GM23338 (cell line): ENCODE results near the gene RAB11B. TPM values are rescaled to one million over a fixed set of nuclear protein-coding genes. Genes with fewer than 3 reads are reported as not detected.
"Not testable (repeated sequence)": the region's sequence is repeated elsewhere in the genome, so short reads cannot be mapped to it uniquely, and the experiment has no call there.

Experiments
- ATAC-seq: fragments of 200-7000 bp; cut with Tn5 transposase; 3 replicates; pipeline ENCODE4 v1.9.1; 2020
- DNase-seq: peaks from one replicate; pipeline ENCODE4 v3.0.0-alpha.2; 2015; ENCODE audit warnings: low spot score
- H2AFZ ChIP-seq: fragments of 200-600 bp; sonication (generic); 2 replicates; pipeline ENCODE4 v1.8.0; 2016; ENCODE audit warnings: antibody characterized with exemption, mild to moderate bottlenecking, moderate library complexity
- H3F3A ChIP-seq: fragments of 200-600 bp; sonication (generic); replicated peaks from 2 replicates; pipeline ENCODE4 v1.8.0; 2017; ENCODE audit warnings: antibody characterized with exemption, mixed run types, low read depth
- H3K27ac ChIP-seq: fragments of 200-600 bp; sonication (generic); 2 replicates; pipeline ENCODE4 v1.6.1; 2016; ENCODE audit warnings: low read depth
- H3K27me3 ChIP-seq: fragments of 200-600 bp; sonication (generic); 2 replicates; pipeline ENCODE4 v1.8.0; 2016; ENCODE audit warnings: mild to moderate bottlenecking, mixed run types, moderate library complexity; ENCODE audit not compliant: insufficient read depth
- H3K36me3 ChIP-seq: fragments of 200-600 bp; sonication (generic); 2 replicates; pipeline ENCODE4 v1.8.0; 2016; ENCODE audit warnings: mild to moderate bottlenecking; ENCODE audit not compliant: insufficient read depth
- H3K4me1 ChIP-seq: fragments of 200-600 bp; sonication (generic); 2 replicates; pipeline ENCODE4 v1.8.0; 2016; ENCODE audit warnings: mild to moderate bottlenecking, moderate library complexity; ENCODE audit not compliant: insufficient read depth
- H3K4me2 ChIP-seq: fragments of 200-600 bp; sonication (generic); 2 replicates; pipeline ENCODE4 v1.7.1; 2017; ENCODE audit warnings: mixed run types
- H3K4me3 ChIP-seq: fragments of 200-600 bp; sonication (generic); 2 replicates; pipeline ENCODE4 v1.6.1; 2016; ENCODE audit warnings: mixed run types
- H3K79me2 ChIP-seq: fragments of 200-600 bp; sonication (generic); replicated peaks from 2 replicates; pipeline ENCODE4 v1.8.0; 2017; ENCODE audit warnings: mild to moderate bottlenecking; ENCODE audit not compliant: insufficient read depth
- H3K9me2 ChIP-seq: fragments of 200-600 bp; sonication (generic); 2 replicates; pipeline ENCODE4 v1.8.0; 2017; ENCODE audit not compliant: insufficient read depth
- H4K20me1 ChIP-seq: fragments of 200-600 bp; sonication (generic); replicated peaks from 2 replicates; pipeline ENCODE4 v1.8.0; 2017; ENCODE audit warnings: mild to moderate bottlenecking; ENCODE audit not compliant: insufficient read depth
- H3K27ac Mint-ChIP-seq: 2 replicates; pipeline ENCODE4 v1.8.0; 2020; ENCODE audit warnings: inconsistent platforms, mild to moderate bottlenecking, moderate library complexity, mixed read lengths
- H3K27me3 Mint-ChIP-seq: 3 replicates; pipeline ENCODE4 v1.8.0; 2022; ENCODE audit warnings: low read depth, mild to moderate bottlenecking, moderate library complexity, mixed read lengths, inconsistent platforms; ENCODE audit not compliant: insufficient read depth, poor library complexity
- H3K36me3 Mint-ChIP-seq: 3 replicates; pipeline ENCODE4 v1.8.0; 2021; ENCODE audit warnings: low read depth, mild to moderate bottlenecking, inconsistent platforms, moderate library complexity, mixed read lengths
- H3K4me1 Mint-ChIP-seq: 3 replicates; pipeline ENCODE4 v1.8.0; 2020; ENCODE audit warnings: mild to moderate bottlenecking, inconsistent platforms, mixed read lengths
- H3K4me3 Mint-ChIP-seq: 3 replicates; pipeline ENCODE4 v1.8.0; 2021; ENCODE audit warnings: moderate library complexity, mild to moderate bottlenecking, inconsistent platforms, mixed read lengths
- H3K9me3 Mint-ChIP-seq: 3 replicates; pipeline ENCODE4 v1.8.0; 2020; ENCODE audit warnings: moderate library complexity, mild to moderate bottlenecking, inconsistent platforms, mixed read lengths
- CREB1 ChIP-seq: fragments of 250-450 bp; sonication (Bioruptor Pico); IDR thresholded peaks from 2 replicates; pipeline ENCODE4 v1.5.0; 2020; ENCODE audit warnings: low read depth, mild to moderate bottlenecking, moderate library complexity
- EZH2 ChIP-seq: fragments of 200-600 bp; sonication (generic); IDR thresholded peaks from one replicate; pipeline ENCODE4 v1.8.0; 2017; ENCODE audit warnings: antibody characterized with exemption, mild to moderate bottlenecking, low read depth; ENCODE audit not compliant: unreplicated experiment
- EZH2phosphoT487 ChIP-seq: fragments of 200-600 bp; sonication (generic); IDR thresholded peaks from one replicate; pipeline ENCODE4 v1.8.1; 2018; ENCODE audit warnings: antibody characterized with exemption; ENCODE audit not compliant: unreplicated experiment
- JUNB ChIP-seq: IDR thresholded peaks from one replicate; pipeline ENCODE4 v1.6.1; 2016; ENCODE audit warnings: antibody characterized with exemption; ENCODE audit not compliant: unreplicated experiment
- NANOG ChIP-seq: IDR thresholded peaks from 2 replicates; pipeline ENCODE4 v1.6.1; 2016; ENCODE audit warnings: antibody characterized with exemption, borderline replicate concordance
- POLR2AphosphoS5 ChIP-seq: IDR thresholded peaks from 2 replicates; pipeline ENCODE4 v1.6.1; 2016; ENCODE audit warnings: antibody characterized with exemption, low read depth
- STAT1 ChIP-seq: IDR thresholded peaks from one replicate; pipeline ENCODE4 v1.6.1; 2016; ENCODE audit warnings: antibody characterized with exemption; ENCODE audit not compliant: unreplicated experiment
- ZNF114 ChIP-seq: fragments of 250-450 bp; sonication (Bioruptor Pico); IDR thresholded peaks from 2 replicates; pipeline ENCODE4 v1.5.0; 2020; ENCODE audit warnings: mild to moderate bottlenecking, moderate library complexity
- ZNF331 ChIP-seq: fragments of 250-450 bp; sonication (Bioruptor Pico); IDR thresholded peaks from 2 replicates; pipeline ENCODE4 v1.5.0; 2020; ENCODE audit warnings: low read depth, mild to moderate bottlenecking, moderate library complexity
- long read RNA-seq: library from polyadenylated mRNA; unstranded; transcript quantifications from one replicate; pipeline ENCODE4 v2.0.0, GENCODE V29; 2020; ENCODE audit not compliant: unreplicated experiment
- polyA plus RNA-seq: library from polyadenylated mRNA; unstranded; fragments of >200 nt; fragmentation: Nextera tagmentation; extraction: Ambion mirVana; gene quantifications from 2 replicates; pipeline ENCODE4 v1.2.1, GENCODE V29; 2016
- total RNA-seq: library from RNA; depleted of rRNA; stranded (reverse); fragments of >200 nt; shearing (Covaris generic); gene quantifications from 2 replicates; pipeline ENCODE4 v1.2.3, GENCODE V29; 2014; rRNA removed
- TF ChIP-seq, protein P1 (sequence below): IDR thresholded peaks from 2 replicates; pipeline ENCODE4 v1.6.1; 2016; ENCODE audit warnings: antibody characterized with exemption
- TF ChIP-seq, protein P2 (sequence below): IDR thresholded peaks from one replicate; pipeline ENCODE4 v1.6.1; 2018; ENCODE audit warnings: antibody characterized with exemption; ENCODE audit not compliant: unreplicated experiment

RAB11B gene
- total RNA-seq (70.0 and 79.6 TPM in 2 replicates), polyA plus RNA-seq (64.8 and 66.0 TPM in 2 replicates)
- long read RNA-seq, transcript RAB11B-201 (5 exons, 1,751 nt), result major isoform, 49 of 55 reads
- long read RNA-seq, partial matches to known transcripts, result 4 of 55 reads
- long read RNA-seq, other reads (novel, unspliced or antisense), result 1 of 55 reads

DNA sequence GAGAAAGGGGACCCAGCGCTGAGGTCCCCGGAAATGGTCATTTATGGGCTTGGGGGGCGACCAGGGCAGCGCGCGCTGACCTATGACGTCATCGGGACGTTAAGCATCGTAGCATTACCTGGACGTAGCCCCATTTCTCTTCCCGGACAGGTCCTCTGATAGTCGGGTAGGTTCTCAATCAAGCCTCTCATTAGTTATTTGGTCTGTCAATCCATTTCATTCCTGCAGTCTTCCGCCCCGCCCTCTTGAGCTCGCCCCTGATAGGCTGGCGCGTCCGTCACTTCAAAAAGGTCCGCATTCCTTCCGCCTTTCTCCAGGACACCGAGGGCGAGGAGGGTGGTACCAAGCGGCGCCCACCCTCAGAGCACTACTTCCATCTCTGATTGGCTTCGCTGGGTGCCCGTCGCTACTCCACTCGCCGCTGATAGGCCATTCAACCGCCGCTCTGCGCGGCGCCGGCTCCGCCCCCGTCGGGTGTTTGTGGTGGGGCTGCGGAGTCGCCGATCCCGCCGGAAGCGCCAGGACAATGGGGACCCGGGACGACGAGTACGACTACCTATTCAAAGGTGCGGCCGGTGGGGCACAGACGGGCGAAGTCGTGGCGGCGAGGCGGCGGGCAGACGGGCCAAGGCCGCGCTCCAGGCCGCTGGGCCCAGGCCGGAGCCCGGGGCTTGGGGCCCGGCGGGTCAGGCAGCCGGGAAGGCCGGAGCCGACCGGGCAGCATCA is at the start of gene RAB11B:
RAB11B (plus strand) TSS at position 470 of the 726 bp plus-strand sequence; CDS start at position 527, 57 bp downstream.
- H3K36me3 Mint-ChIP-seq, result peaks cover 21% of the 10 kb centered on the region
- ATAC-seq (peak; percentile 94), DNase-seq (peak; percentile 100)
- H3K4me2 ChIP-seq, result peak within 1 kb of the TSS; percentile 81
- H3K4me1 ChIP-seq, result peaks cover 10% of the 10 kb centered on the region; the same call in 1 of the 2 replicates
- peaks cover 6% of the 10 kb centered on the region; the same call in 1 of the 2 replicates for H3F3A ChIP-seq
- peaks cover 43% of the 10 kb centered on the region for H3K79me2 ChIP-seq
- H3K27ac Mint-ChIP-seq, result peak within 1 kb of the TSS; percentile 100
- H3K9me2 ChIP-seq, result no peaks in the 10 kb centered on the region
- peak within 1 kb of the TSS; percentile 92 for H3K4me3 Mint-ChIP-seq
- H3K4me3 ChIP-seq, result peak within 1 kb of the TSS; percentile 66
- H3K27me3 ChIP-seq, result no peaks in the 10 kb centered on the region
- H3K9me3 Mint-ChIP-seq, result peaks cover 20% of the 10 kb centered on the region
- peak within 1 kb of the TSS; percentile 97 for H3K27ac ChIP-seq
- H3K4me1 Mint-ChIP-seq, result peaks cover 11% of the 10 kb centered on the region
- H3K27me3 Mint-ChIP-seq, result peaks cover 12% of the 10 kb centered on the region
- no peaks in the 10 kb centered on the region for H3K36me3 ChIP-seq
- H2AFZ ChIP-seq, result 0 out of 2 replicates have a peak within 1 kb of the TSS, but pooled peaks have one; percentile 23
- H4K20me1 ChIP-seq, result peaks cover 18% of the 10 kb centered on the region
- TF ChIP-seq EZH2phosphoT487 (no peak), ZNF331 (CRISPR knock-in tag) (peak; percentile 22; the same call in 1 of the 2 replicates), POLR2AphosphoS5 (peak; percentile 62), CREB1 (CRISPR knock-in tag) (peak; percentile 100)
- TF ChIP-seq, protein P1, sequence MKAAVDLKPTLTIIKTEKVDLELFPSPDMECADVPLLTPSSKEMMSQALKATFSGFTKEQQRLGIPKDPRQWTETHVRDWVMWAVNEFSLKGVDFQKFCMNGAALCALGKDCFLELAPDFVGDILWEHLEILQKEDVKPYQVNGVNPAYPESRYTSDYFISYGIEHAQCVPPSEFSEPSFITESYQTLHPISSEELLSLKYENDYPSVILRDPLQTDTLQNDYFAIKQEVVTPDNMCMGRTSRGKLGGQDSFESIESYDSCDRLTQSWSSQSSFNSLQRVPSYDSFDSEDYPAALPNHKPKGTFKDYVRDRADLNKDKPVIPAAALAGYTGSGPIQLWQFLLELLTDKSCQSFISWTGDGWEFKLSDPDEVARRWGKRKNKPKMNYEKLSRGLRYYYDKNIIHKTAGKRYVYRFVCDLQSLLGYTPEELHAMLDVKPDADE, result peak; percentile 64

DNA sequence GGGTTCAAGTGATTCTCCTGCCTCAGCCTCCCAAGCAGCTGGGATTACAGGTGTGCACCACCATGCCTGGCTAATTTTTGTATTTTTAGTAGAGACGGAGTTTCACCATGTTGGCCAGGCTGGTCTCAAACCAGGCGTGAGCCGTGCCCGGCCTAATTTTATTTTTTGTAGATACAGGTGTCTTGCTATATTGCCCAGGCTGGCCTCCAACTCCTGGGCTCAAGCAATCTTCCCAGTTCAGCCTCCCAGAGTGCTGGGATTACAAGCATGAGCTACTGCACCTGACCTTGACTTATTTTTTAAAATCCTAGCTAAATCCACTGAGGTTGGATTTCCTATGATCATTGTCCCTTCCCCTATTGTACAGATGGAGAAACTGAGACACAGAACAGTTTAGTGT is 48.7 kb upstream of the RAB11B start:
- not testable (repeated sequence) for H3K79me2 ChIP-seq, H3F3A ChIP-seq, H2AFZ ChIP-seq, H3K36me3 Mint-ChIP-seq, H3K9me3 Mint-ChIP-seq, H3K4me3 Mint-ChIP-seq, H3K4me2 ChIP-seq, H3K27ac ChIP-seq, H3K4me3 ChIP-seq, H3K36me3 ChIP-seq, H3K27ac Mint-ChIP-seq, ATAC-seq, H3K9me2 ChIP-seq, DNase-seq, H3K4me1 ChIP-seq, H4K20me1 ChIP-seq
- Mint-ChIP-seq H3K27me3 (peaks cover 36% of the 10 kb centered on the region), H3K4me1 (peaks cover 11% of the 10 kb centered on the region; the same call in 2 of the 3 replicates)
- peaks cover 13% of the 10 kb centered on the region for H3K27me3 ChIP-seq

DNA sequence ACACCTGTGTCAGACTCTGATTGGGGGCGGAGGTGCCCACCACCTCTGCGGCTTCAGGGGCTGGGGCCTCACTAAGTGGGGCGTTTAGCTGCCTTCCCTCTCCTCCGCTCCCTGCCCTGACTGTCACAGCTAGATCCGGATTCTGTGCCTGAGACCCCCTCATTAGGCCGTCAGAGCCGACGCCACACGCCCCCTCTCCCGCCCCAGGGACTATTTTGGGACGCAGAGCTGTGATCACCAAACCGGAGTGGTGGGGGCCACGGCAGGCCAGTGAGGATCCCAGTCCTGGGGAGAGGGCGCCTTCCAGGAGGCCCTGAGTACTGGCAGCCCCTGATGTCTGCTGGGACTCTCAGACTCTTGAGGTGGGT is 47.9 kb upstream of the RAB11B start:
- Histone ChIP-seq H3K4me3 (peak overlapping the region; percentile 83), H2AFZ (0 out of 2 replicates have a peak overlapping the region, but pooled peaks have one; percentile 81), H3K4me2 (peak overlapping the region; percentile 84), H3K27ac (no peak overlapping the region), H4K20me1 (no peaks in the 10 kb centered on the region), H3F3A (no peaks in the 10 kb centered on the region; the same call in 1 of the 2 replicates), H3K27me3 (peaks cover 9% of the 10 kb centered on the region; the same call in 1 of the 2 replicates), H3K36me3 (no peaks in the 10 kb centered on the region), H3K9me2 (no peaks in the 10 kb centered on the region), H3K4me1 (peaks cover 8% of the 10 kb centered on the region; the same call in 1 of the 2 replicates), H3K79me2 (no peaks in the 10 kb centered on the region)
- peaks cover 32% of the 10 kb centered on the region for H3K27me3 Mint-ChIP-seq
- H3K4me3 Mint-ChIP-seq, result peak overlapping the region; percentile 71; the same call in 2 of the 3 replicates
- no peaks in the 10 kb centered on the region for H3K36me3 Mint-ChIP-seq
- H3K4me1 Mint-ChIP-seq, result peaks cover 11% of the 10 kb centered on the region; the same call in 2 of the 3 replicates
- no peaks in the 10 kb centered on the region for H3K9me3 Mint-ChIP-seq
- H3K27ac Mint-ChIP-seq, result no peak overlapping the region
- DNase-seq, result peak; percentile 46
- ATAC-seq, result peak; percentile 12
- no peak for TF ChIP-seq STAT1
- TF ChIP-seq ZNF331 (CRISPR knock-in tag), result no peak
- no peak for TF ChIP-seq NANOG
- TF ChIP-seq, protein P2, sequence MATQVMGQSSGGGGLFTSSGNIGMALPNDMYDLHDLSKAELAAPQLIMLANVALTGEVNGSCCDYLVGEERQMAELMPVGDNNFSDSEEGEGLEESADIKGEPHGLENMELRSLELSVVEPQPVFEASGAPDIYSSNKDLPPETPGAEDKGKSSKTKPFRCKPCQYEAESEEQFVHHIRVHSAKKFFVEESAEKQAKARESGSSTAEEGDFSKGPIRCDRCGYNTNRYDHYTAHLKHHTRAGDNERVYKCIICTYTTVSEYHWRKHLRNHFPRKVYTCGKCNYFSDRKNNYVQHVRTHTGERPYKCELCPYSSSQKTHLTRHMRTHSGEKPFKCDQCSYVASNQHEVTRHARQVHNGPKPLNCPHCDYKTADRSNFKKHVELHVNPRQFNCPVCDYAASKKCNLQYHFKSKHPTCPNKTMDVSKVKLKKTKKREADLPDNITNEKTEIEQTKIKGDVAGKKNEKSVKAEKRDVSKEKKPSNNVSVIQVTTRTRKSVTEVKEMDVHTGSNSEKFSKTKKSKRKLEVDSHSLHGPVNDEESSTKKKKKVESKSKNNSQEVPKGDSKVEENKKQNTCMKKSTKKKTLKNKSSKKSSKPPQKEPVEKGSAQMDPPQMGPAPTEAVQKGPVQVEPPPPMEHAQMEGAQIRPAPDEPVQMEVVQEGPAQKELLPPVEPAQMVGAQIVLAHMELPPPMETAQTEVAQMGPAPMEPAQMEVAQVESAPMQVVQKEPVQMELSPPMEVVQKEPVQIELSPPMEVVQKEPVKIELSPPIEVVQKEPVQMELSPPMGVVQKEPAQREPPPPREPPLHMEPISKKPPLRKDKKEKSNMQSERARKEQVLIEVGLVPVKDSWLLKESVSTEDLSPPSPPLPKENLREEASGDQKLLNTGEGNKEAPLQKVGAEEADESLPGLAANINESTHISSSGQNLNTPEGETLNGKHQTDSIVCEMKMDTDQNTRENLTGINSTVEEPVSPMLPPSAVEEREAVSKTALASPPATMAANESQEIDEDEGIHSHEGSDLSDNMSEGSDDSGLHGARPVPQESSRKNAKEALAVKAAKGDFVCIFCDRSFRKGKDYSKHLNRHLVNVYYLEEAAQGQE, result no peak
- TF ChIP-seq, protein P1, result no peak
- TF ChIP-seq JUNB, result no peak
- no peak for TF ChIP-seq EZH2
- no peak for TF ChIP-seq EZH2phosphoT487
- TF ChIP-seq ZNF114, result no peak
- TF ChIP-seq POLR2AphosphoS5, result no peak
